PC-9 (cell line): ENCODE measurements around the gene PCDHGA1. TPM values are rescaled to one million over a fixed set of nuclear protein-coding genes. Genes with fewer than 3 reads are reported as not detected.

Experiments used
- BruUV-seq: library from RNA; stranded (reverse); fragments of 400-500 nt; replicated peaks from 2 replicates; lab custom pipeline; 2021; lab: Mats Ljungman, UMichigan
- CTCF ChIA-PET: fragments of 300-600 bp; sonication (Branson Sonifier 250); formaldehyde crosslinking; loops from one replicate; lab custom pipeline; 2022; ENCODE audit warnings: antibody characterized with exemption; lab: Charles Lee
- POLR2A ChIA-PET: fragments of 300-600 bp; sonication (Branson Sonifier 250); formaldehyde crosslinking; loops from one replicate; lab custom pipeline; 2022; ENCODE audit warnings: antibody characterized with exemption; ENCODE audit not compliant: unreplicated experiment; lab: Charles Lee
- DNase-seq, 2 experiments: peaks; one replicate each; pipeline versions ENCODE4 v3.0.0 to v3.0.0-alpha.2; 2015 to 2022; ENCODE audit warnings: mixed read lengths in 1 of 2
- H2AFZ ChIP-seq: fragments of 200-600 bp; sonication (generic); 2 replicates; pipeline ENCODE4 v1.8.1; 2017; ENCODE audit warnings: antibody characterized with exemption
- H3F3A ChIP-seq: fragments of 200-600 bp; sonication (generic); 2 replicates; pipeline ENCODE4 v1.8.1; 2017; ENCODE audit warnings: antibody characterized with exemption, mild to moderate bottlenecking, low read depth; ENCODE audit not compliant: insufficient read depth
- H3K27ac ChIP-seq: fragments of 200-600 bp; sonication (generic); 2 replicates; pipeline ENCODE4 v1.6.1; 2016; ENCODE audit warnings: mixed run types
- H3K27me3 ChIP-seq: fragments of 200-600 bp; sonication (generic); 2 replicates; pipeline ENCODE4 v1.6.1; 2016; ENCODE audit warnings: low read depth, mixed run types; ENCODE audit not compliant: insufficient read depth
- H3K36me3 ChIP-seq: fragments of 200-600 bp; sonication (generic); 2 replicates; pipeline ENCODE4 v1.6.1; 2016; ENCODE audit warnings: low read depth, mixed run types
- H3K4me1 ChIP-seq: fragments of 200-600 bp; sonication (generic); replicated peaks from 2 replicates; pipeline ENCODE4 v1.6.1; 2016; ENCODE audit warnings: mixed run types; ENCODE audit not compliant: insufficient read depth
- H3K4me2 ChIP-seq: fragments of 200-600 bp; sonication (generic); 2 replicates; pipeline ENCODE4 v1.6.1; 2017; ENCODE audit warnings: mixed run types
- H3K4me3 ChIP-seq: fragments of 200-600 bp; sonication (generic); 2 replicates; pipeline ENCODE4 v1.6.1; 2016; ENCODE audit warnings: mixed run types
- H3K79me2 ChIP-seq: fragments of 200-600 bp; sonication (generic); 2 replicates; pipeline ENCODE4 v1.6.1; 2017; ENCODE audit warnings: low read depth, mixed run types
- H3K9me2 ChIP-seq: fragments of 200-600 bp; sonication (generic); 2 replicates; pipeline ENCODE4 v1.8.1; 2017; ENCODE audit warnings: mild to moderate bottlenecking; ENCODE audit not compliant: insufficient read depth
- H3K9me3 ChIP-seq: fragments of 200-600 bp; sonication (generic); 2 replicates; pipeline ENCODE4 v1.8.1; 2016; ENCODE audit warnings: low read depth; ENCODE audit not compliant: insufficient read depth
- H4K20me1 ChIP-seq: fragments of 200-600 bp; sonication (generic); 2 replicates; pipeline ENCODE4 v1.8.1; 2017; ENCODE audit not compliant: insufficient read depth
- CTCF ChIP-seq: fragments of 200-600 bp; sonication (generic); conservative IDR thresholded peaks from 2 replicates; pipeline ENCODE4 v1.6.1; 2017; ENCODE audit warnings: mixed run types, antibody characterized with exemption, mild to moderate bottlenecking, moderate library complexity
- EZH2 ChIP-seq: fragments of 200-600 bp; sonication (generic); IDR thresholded peaks from 2 replicates; pipeline ENCODE4 v1.8.0; 2017; ENCODE audit warnings: antibody characterized with exemption, low read depth
- intact Hi-C: fragments of 100-400 bp; cut with micrococcal nuclease; formaldehyde crosslinking; loops from one replicate; pipeline ENCODE4 v1.10.0; 2022; ENCODE audit not compliant: unreplicated experiment
- total RNA-seq: library from RNA; stranded (reverse); gene quantifications from 2 replicates; pipeline ENCODE4 v1.2.3, GENCODE V29; 2021

The PCDHGA1 gene
- total RNA-seq, 1 experiment from 2014 or later: 0.07 TPM

- Histone ChIP-seq H3K9me2 (no peaks in the 10 kb centered on the region), H3K27ac (no peak overlapping the region), H3K27me3 (peaks cover 20% of the 10 kb centered on the region; the same call in 1 of the 2 replicates), H3F3A (no peaks in the 10 kb centered on the region), H3K4me2 (no peak overlapping the region), H3K36me3 (no peaks in the 10 kb centered on the region), H4K20me1 (no peaks in the 10 kb centered on the region), H3K4me3 (no peak overlapping the region), H3K9me3 (0 out of 2 replicates have a peak, but pooled peaks cover 3% of the 10 kb centered on the region), H3K4me1 (no peaks in the 10 kb centered on the region), H3K79me2 (no peaks in the 10 kb centered on the region), H2AFZ (no peak overlapping the region)
- no peak for DNase-seq
- intact Hi-C loops: no loop called here
- CTCF ChIA-PET: no interaction called here
- POLR2A ChIA-PET: no interaction called here
- no TSS peak for BruUV-seq
- TF ChIP-seq CTCF (no peak), EZH2 (no peak)
These were observed 103.7 kb downstream of the PCDHGA1 start for GRCh38 chr5:141434006-141434405.

- H3K4me3 ChIP-seq: no peak overlapping the region
- ChIA-PET CTCF (no interaction called here), POLR2A (no interaction called here)
- no peaks in the 10 kb centered on the region for H3K4me1 ChIP-seq
- H3K4me2 ChIP-seq: no peak overlapping the region
- peaks cover 32% of the 10 kb centered on the region; the same call in 1 of the 2 replicates for H3K27me3 ChIP-seq
- H3K79me2 ChIP-seq: no peaks in the 10 kb centered on the region
- TF ChIP-seq EZH2 (no peak), CTCF (no peak)
- no peaks in the 10 kb centered on the region for H3K36me3 ChIP-seq
- H3K9me2 ChIP-seq: no peaks in the 10 kb centered on the region
- BruUV-seq: no TSS peak
- H2AFZ ChIP-seq: no peak overlapping the region
- H3F3A ChIP-seq: no peaks in the 10 kb centered on the region
- H3K9me3 ChIP-seq: no peaks in the 10 kb centered on the region
- H3K27ac ChIP-seq: no peak overlapping the region
- intact Hi-C loops: no loop called here
- H4K20me1 ChIP-seq: no peaks in the 10 kb centered on the region
- no peak for DNase-seq
These were observed 106.9 kb downstream of the PCDHGA1 start for GRCh38 chr5:141437221-141437620.

GRCh38 chr5:141439411-141440141, 109.3 kb downstream of the PCDHGA1 start:
- no peak overlapping the region for H3K4me3 ChIP-seq
- no peaks in the 10 kb centered on the region for H4K20me1 ChIP-seq
- CTCF ChIA-PET: interaction anchor here (0.6 to 0.7 kb wide), 2 partner anchors 51 to 116 kb away, joined by 3 to 5 read pairs; no protein-coding TSS in a partner anchor
- intact Hi-C loops: no loop called here
- TF ChIP-seq CTCF (no peak), EZH2 (no peak)
- BruUV-seq: no TSS peak
- POLR2A ChIA-PET: no interaction called here
- H3K27ac ChIP-seq: no peak overlapping the region
- H3K36me3 ChIP-seq: no peaks in the 10 kb centered on the region
- no peaks in the 10 kb centered on the region for H3F3A ChIP-seq
- H3K9me2 ChIP-seq: no peaks in the 10 kb centered on the region
- 0 out of 2 replicates have a peak overlapping the region, but pooled peaks have one; percentile 55 for H2AFZ ChIP-seq
- H3K4me2 ChIP-seq: no peak overlapping the region
- no peaks in the 10 kb centered on the region for H3K79me2 ChIP-seq
- no peaks in the 10 kb centered on the region for H3K9me3 ChIP-seq
- peak in 1 of 2 experiments; percentile 6 for DNase-seq
- no peaks in the 10 kb centered on the region for H3K4me1 ChIP-seq
- peaks cover 27% of the 10 kb centered on the region; the same call in 1 of the 2 replicates for H3K27me3 ChIP-seq
